Gastroesophageal sphincter (tissue), 4 donors: ENCODE results near the gene HDAC4. TPM values are rescaled to one million over a fixed set of nuclear protein-coding genes. Genes with fewer than 3 reads are reported as not detected.
A peak's percentile ranks its signal among the peaks of the same experiment; 100 is the strongest.

Experiments
- ATAC-seq: fragments of 150-250 bp; one replicate; pipeline ENCODE4 v1.9.1; 2016; ENCODE audit warnings: mild to moderate bottlenecking, moderate library complexity
- H3K27ac ChIP-seq, 4 donors: fragments of 200-600 bp; sonication (generic) in 3 of 4; 1 replicate in 3 of 4; 2 replicates in 1 of 4; pipeline ENCODE4 v1.5.1; 2016 to 2019
- H3K27me3 ChIP-seq: fragments of 200-600 bp; sonication (generic); one replicate; pipeline ENCODE4 v1.5.1; 2019
- H3K36me3 ChIP-seq, 2 donors: fragments of 200-600 bp; sonication (generic); one replicate each; pipeline ENCODE4 v1.5.1; 2019; ENCODE audit warnings: control low read depth in 1 of 2
- H3K4me1 ChIP-seq, 3 donors: fragments of 200-600 bp; sonication (generic); 1 replicate in 2 of 3; 2 replicates in 1 of 3; pipeline ENCODE4 v1.5.1; 2016 to 2019; ENCODE audit warnings: control low read depth in 2 of 3
- H3K4me3 ChIP-seq, 2 donors: fragments of 200-600 bp; sonication (generic); one replicate each; pipeline ENCODE4 v1.5.1; 2019; ENCODE audit warnings: mild to moderate bottlenecking in 1 of 2, moderate library complexity in 1 of 2
- H3K9me3 ChIP-seq, 3 donors: fragments of 200-600 bp; sonication (generic); one replicate each; pipeline ENCODE4 v1.5.1; 2017 to 2019; ENCODE audit warnings: control low read depth in 2 of 3
- EP300 ChIP-seq: sonication (generic); formaldehyde crosslinking; IDR thresholded peaks from one replicate; pipeline ENCODE4 v1.6.1; 2017; ENCODE audit warnings: antibody characterized with exemption, mild to moderate bottlenecking
- POLR2A ChIP-seq, 2 donors: fragments of 450-650 bp; IDR thresholded peaks; one replicate each; pipeline ENCODE4 v1.6.1; 2017; ENCODE audit warnings: antibody characterized with exemption in 2 of 2, mild to moderate bottlenecking in 2 of 2, moderate library complexity in 1 of 2
- POLR2AphosphoS5 ChIP-seq: sonication (generic); formaldehyde crosslinking; IDR thresholded peaks from one replicate; pipeline ENCODE4 v1.6.1; 2017; ENCODE audit warnings: antibody characterized with exemption
- WGBS, 2 donors: methylation state at CpG; one replicate each; pipeline ENCODE4 v1.1.5; 2018; ENCODE audit warnings: low coverage in 1 of 2; 5-methylcytosine and 5-hydroxymethylcytosine counted together
- total RNA-seq, 4 donors: library from RNA; depleted of rRNA; stranded (reverse); fragments of >200 nt; gene quantifications; one replicate each; pipeline ENCODE4 v1.1.0, GENCODE V29; 2016
- TF ChIP-seq, protein P1 (sequence below), 4 experiments: fragments of 200-600 bp in 2 of 4; fragments of 450-650 bp in 2 of 4; sonication (generic) in 1 of 4; IDR thresholded peaks; one replicate each; pipeline ENCODE4 v1.5.1; 2017 to 2019; ENCODE audit warnings: antibody characterized with exemption in 4 of 4, mild to moderate bottlenecking in 2 of 4, moderate library complexity in 2 of 4

HDAC4 gene
- total RNA-seq, 4 donors from 2014 or later = 41.3 to 104 (median 85.8) TPM

DNA sequence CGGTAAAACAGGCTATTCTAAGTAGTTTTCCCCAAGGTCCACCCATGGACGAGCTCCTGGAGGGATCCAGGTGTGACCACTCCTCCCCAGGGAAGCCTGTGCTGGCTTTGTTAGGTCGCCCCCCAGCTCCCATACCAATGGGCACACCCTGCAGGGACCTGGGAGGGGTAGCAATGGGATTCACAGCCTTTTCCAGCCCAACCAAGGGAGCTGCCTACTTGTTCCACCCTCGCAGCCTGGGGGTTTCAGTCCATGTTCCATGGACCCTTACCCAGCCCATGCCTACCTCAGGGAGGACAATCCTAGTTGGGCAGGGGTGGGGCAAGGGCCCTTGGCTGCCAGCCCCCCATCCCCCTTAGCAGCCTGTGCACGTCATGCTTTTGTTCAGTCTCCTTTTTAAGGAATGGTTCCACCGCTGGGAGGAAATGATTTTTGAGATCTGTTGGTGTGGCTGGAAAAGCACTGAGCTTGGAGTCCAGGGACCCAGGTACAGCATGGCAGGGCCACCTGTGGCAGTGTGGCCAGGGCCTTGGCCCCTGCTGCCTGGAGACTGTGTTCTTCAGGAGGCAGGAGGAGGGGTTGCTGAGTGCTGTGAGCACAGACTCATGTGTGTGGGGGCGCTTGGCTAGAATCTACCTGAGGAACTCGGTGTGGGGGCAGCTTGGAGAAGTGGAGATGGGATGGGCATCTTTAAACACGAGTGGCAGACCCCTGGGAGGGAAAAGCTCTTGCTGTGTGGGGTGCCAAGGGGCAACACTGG is 386.2 kb downstream of the HDAC4 start:
- Histone ChIP-seq H3K4me3 (no peak overlapping the region), H3K36me3 (no peaks in the 10 kb centered on the region), H3K9me3 (no peaks in the 10 kb centered on the region), H3K27me3 (peaks cover 43% of the 10 kb centered on the region), H3K27ac (peak overlapping the region in 1 of 4 donors; percentile 54), H3K4me1 (peaks cover 0 to 14% (median 0%) of the 10 kb centered on the region in 3 donors)
- ATAC-seq = no peak
- WGBS, 2 donors = 71 to 75% methylated on average over 3 to 7 of the region's 9 CpGs
- TF ChIP-seq, protein P1, sequence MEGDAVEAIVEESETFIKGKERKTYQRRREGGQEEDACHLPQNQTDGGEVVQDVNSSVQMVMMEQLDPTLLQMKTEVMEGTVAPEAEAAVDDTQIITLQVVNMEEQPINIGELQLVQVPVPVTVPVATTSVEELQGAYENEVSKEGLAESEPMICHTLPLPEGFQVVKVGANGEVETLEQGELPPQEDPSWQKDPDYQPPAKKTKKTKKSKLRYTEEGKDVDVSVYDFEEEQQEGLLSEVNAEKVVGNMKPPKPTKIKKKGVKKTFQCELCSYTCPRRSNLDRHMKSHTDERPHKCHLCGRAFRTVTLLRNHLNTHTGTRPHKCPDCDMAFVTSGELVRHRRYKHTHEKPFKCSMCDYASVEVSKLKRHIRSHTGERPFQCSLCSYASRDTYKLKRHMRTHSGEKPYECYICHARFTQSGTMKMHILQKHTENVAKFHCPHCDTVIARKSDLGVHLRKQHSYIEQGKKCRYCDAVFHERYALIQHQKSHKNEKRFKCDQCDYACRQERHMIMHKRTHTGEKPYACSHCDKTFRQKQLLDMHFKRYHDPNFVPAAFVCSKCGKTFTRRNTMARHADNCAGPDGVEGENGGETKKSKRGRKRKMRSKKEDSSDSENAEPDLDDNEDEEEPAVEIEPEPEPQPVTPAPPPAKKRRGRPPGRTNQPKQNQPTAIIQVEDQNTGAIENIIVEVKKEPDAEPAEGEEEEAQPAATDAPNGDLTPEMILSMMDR (IDR thresholded peaks at IDR 0.05) = no peak
- TF ChIP-seq EP300 (no peak), POLR2A (IDR thresholded peaks at IDR 0.05) (no peak), POLR2AphosphoS5 (no peak)

DNA sequence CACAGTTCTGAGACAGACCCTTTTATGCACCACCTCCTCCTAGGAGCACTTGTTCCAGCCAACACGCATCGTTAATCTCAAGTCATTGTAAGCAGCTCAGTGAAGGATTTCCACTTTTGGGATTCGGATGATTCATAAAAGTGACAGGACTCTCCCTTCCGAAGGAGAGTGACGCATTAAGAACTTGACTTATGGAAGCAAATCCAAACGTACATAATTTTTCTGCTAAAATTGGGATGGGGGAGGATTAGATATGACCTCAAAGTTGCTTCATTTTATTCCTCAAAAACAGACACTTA is 387.2 kb downstream of the HDAC4 start:
- Histone ChIP-seq H3K9me3 (no peaks in the 10 kb centered on the region), H3K4me3 (no peak overlapping the region), H3K27me3 (peaks cover 43% of the 10 kb centered on the region), H3K27ac (peak overlapping the region in 1 of 4 donors; percentile 54), H3K36me3 (no peaks in the 10 kb centered on the region), H3K4me1 (peaks cover 0 to 14% (median 0%) of the 10 kb centered on the region in 3 donors)
- no peak for ATAC-seq
- TF ChIP-seq POLR2AphosphoS5 (no peak), POLR2A (IDR thresholded peaks at IDR 0.05) (no peak), EP300 (no peak)
- TF ChIP-seq, protein P1 (IDR thresholded peaks at IDR 0.05) = no peak
- WGBS, 2 donors = 38 to 81% methylated on average over 4 to 6 of the region's 6 CpGs

DNA sequence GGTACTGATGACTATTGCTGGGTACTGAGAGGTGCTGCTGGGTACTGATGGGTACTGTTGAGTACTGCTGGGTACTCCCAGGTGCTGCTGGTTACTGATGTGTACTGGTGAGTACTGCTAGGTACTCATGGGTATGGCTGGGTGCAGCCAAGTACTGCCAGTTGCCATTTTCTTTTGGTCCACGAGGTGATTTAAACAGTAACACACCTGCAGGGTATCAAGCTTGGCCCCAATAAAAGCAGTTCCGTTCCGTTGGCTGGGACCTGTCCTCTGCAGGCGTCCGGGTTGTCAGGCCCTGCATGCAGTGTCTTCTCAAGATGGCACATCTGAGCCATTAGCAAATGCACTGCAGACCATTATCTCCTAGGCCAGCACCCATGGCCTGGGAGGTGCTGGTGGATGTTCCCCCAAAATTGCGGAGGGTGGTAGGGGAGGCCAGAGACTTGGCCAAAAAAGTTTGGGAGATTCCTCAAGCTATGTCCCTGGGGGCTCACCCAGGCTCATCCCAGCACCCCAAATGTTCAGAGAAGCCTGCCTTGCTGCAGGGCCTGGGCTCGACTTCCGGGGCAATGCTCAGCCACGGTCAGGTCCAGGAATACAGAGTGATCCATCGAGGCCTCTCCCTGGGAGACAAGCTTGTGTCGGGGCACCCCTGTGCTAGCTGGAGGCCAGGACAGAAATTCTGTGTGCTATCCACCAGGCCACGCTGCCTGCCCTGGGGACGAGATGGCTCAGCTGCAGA is 387.7 kb downstream of the HDAC4 start:
- Histone ChIP-seq H3K4me3 (no peak overlapping the region), H3K9me3 (no peaks in the 10 kb centered on the region), H3K36me3 (no peaks in the 10 kb centered on the region), H3K4me1 (peaks cover 0 to 14% (median 0%) of the 10 kb centered on the region in 3 donors), H3K27me3 (peaks cover 39% of the 10 kb centered on the region), H3K27ac (peak overlapping the region in 1 of 4 donors; percentile 5)
- no peak for ATAC-seq
- TF ChIP-seq POLR2A (IDR thresholded peaks at IDR 0.05) = no peak
- TF ChIP-seq, protein P1 (IDR thresholded peaks at IDR 0.05) = no peak
- 53 to 75% methylated on average over 3 to 5 of the region's 13 CpGs for WGBS, 2 donors

DNA sequence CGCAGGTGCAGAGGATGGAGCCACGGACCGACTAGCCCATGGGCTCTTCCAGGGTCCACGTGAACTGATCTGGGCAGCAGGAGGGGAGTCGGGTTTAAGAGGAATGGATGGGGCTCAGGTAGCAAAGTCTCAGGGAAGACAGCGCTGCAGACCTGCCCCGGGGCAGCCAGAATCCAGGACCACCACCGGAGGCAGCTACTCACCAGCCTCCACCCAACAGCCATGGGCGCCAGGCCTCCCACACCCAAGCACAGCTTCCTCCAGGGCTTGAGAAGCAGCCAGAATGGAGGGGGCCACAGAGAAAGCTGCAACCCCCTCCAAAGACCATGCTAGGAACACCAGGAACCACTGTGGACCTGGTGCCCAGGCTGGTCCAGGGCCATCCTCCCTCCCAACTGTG is 388.6 kb downstream of the HDAC4 start:
- ATAC-seq = no peak
- H3K27me3 ChIP-seq = peaks cover 43% of the 10 kb centered on the region
- no peaks in the 10 kb centered on the region for H3K36me3 ChIP-seq
- TF ChIP-seq POLR2AphosphoS5 (no peak), POLR2A (IDR thresholded peaks at IDR 0.05) (no peak), EP300 (no peak)
- TF ChIP-seq, protein P1 (IDR thresholded peaks at IDR 0.05) = no peak
- no CpG with 5 or more reads among the region's 9 CpGs for WGBS, 2 donors
- H3K4me3 ChIP-seq = no peak overlapping the region
- no peaks in the 10 kb centered on the region for H3K9me3 ChIP-seq
- H3K27ac ChIP-seq = no peak overlapping the region
- peaks cover 0 to 14% (median 0%) of the 10 kb centered on the region in 3 donors for H3K4me1 ChIP-seq

DNA sequence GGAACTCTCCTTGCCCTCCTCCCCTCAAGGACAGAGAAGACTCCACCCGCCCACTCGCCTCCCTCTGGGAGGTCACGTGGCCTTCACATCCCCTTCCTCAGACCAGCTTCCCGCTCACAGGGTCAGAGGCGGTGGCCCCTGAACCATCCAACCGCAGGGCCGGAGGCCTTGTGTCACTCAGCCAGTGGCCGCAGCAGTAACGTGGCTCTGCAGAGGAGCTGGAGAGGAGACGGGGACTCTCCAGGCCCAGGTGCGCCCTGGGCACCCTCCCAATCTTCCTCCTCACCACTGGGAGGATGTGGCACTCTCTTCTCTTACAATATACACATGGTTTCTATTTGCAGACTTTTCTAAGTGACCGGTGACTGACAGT is 391.2 kb downstream of the HDAC4 start:
- no peak for ATAC-seq
- TF ChIP-seq POLR2AphosphoS5 (no peak), POLR2A (IDR thresholded peaks at IDR 0.05) (no peak)
- no peak overlapping the region for H3K4me3 ChIP-seq
- no peak overlapping the region for H3K27ac ChIP-seq
- peaks cover 0 to 4% (median 0%) of the 10 kb centered on the region in 3 donors for H3K9me3 ChIP-seq
- 78 to 87% methylated on average over 3 to 5 of the region's 12 CpGs for WGBS, 2 donors
- peaks cover 40% of the 10 kb centered on the region for H3K27me3 ChIP-seq
- H3K36me3 ChIP-seq = no peaks in the 10 kb centered on the region
- H3K4me1 ChIP-seq = no peaks in the 10 kb centered on the region
